Upper lobe of left lung (tissue), 6 donors: ENCODE results near the gene KRT39. TPM values are rescaled to one million over a fixed set of nuclear protein-coding genes. Genes with fewer than 3 reads are reported as not detected.

Experiments
- ATAC-seq, 2 donors: fragments of 200-7000 bp; cut with Tn5 transposase; one replicate each; pipeline ENCODE4 v1.9.1; 2022; ENCODE audit warnings: mild to moderate bottlenecking in 2 of 2, moderate library complexity in 2 of 2; ENCODE audit not compliant: low FRiP score in 2 of 2
- DNase-seq, 2 donors: peaks; one replicate each; pipeline ENCODE4 v3.0.0-alpha.2; 2019 to 2020
- H3K27ac ChIP-seq, 4 donors: fragments of 200-600 bp; sonication (generic); one replicate each; pipeline ENCODE4 v1.5.1; 2016 to 2019
- H3K27me3 ChIP-seq, 4 donors: fragments of 200-600 bp; sonication (generic); one replicate each; pipeline ENCODE4 v1.5.1; 2017 to 2019
- H3K36me3 ChIP-seq, 4 donors: fragments of 200-600 bp; sonication (generic); one replicate each; pipeline ENCODE4 v1.5.1; 2016 to 2019
- H3K4me1 ChIP-seq, 4 donors: fragments of 200-600 bp; sonication (generic); one replicate each; pipeline ENCODE4 v1.5.1; 2018 to 2019
- H3K4me3 ChIP-seq, 4 donors: fragments of 200-600 bp; sonication (generic); one replicate each; pipeline ENCODE4 v1.5.1; 2017 to 2019; ENCODE audit warnings: mild to moderate bottlenecking in 2 of 4, moderate library complexity in 1 of 4
- H3K9me3 ChIP-seq, 4 donors: fragments of 200-600 bp; sonication (generic); one replicate each; pipeline ENCODE4 v1.5.1; 2018 to 2019
- EP300 ChIP-seq, 4 donors: sonication (generic); formaldehyde crosslinking; IDR thresholded peaks; one replicate each; pipeline ENCODE4 v1.5.1; 2017; ENCODE audit warnings: antibody characterized with exemption in 4 of 4, control low read depth in 2 of 4
- POLR2A ChIP-seq, 4 donors: fragments of 450-650 bp; IDR thresholded peaks; one replicate each; pipeline ENCODE4 v1.5.1; 2016 to 2017; ENCODE audit warnings: antibody characterized with exemption in 4 of 4, mild to moderate bottlenecking in 2 of 4
- POLR2AphosphoS5 ChIP-seq, 2 donors: sonication (generic); formaldehyde crosslinking; IDR thresholded peaks; one replicate each; pipeline ENCODE4 v1.5.1; 2017; ENCODE audit warnings: antibody characterized with exemption in 2 of 2
- WGBS, 2 donors: methylation state at CpG; one replicate each; pipeline ENCODE4 v1.1.5; 2017 to 2018; 5-methylcytosine and 5-hydroxymethylcytosine counted together
- total RNA-seq, 6 donors: library from RNA; depleted of rRNA in 4 of 6; stranded (reverse); fragments of >200 nt in 4 of 6; gene quantifications; one replicate each; pipeline versions ENCODE4 v1.1.0 to v1.2.1, GENCODE V29; 2016 to 2021
- TF ChIP-seq, protein P1 (sequence below), 6 experiments: fragments of 450-650 bp in 4 of 6; fragments of 200-600 bp in 2 of 6; sonication (generic) in 2 of 6; IDR thresholded peaks; one replicate each; pipeline ENCODE4 v1.5.1; 2016 to 2019; ENCODE audit warnings: antibody characterized with exemption in 6 of 6
- donor health status: DM: no; HTN: no; CAD: no; lungs with moderate emphysema.
- donor health status: DM: no; HTN: yes; CAD: no; lungs with severe emphysema.

The KRT39 gene
- total RNA-seq, 6 donors from 2014 or later = not detected

GRCh38 chr17:40995116-40995515, 28.4 kb upstream of the KRT39 start:
- no peaks in the 10 kb centered on the region for H3K4me1 ChIP-seq
- WGBS, 2 donors = 74 to 87% methylated on average over 1 of the region's 1 CpG
- TF ChIP-seq, protein P1, sequence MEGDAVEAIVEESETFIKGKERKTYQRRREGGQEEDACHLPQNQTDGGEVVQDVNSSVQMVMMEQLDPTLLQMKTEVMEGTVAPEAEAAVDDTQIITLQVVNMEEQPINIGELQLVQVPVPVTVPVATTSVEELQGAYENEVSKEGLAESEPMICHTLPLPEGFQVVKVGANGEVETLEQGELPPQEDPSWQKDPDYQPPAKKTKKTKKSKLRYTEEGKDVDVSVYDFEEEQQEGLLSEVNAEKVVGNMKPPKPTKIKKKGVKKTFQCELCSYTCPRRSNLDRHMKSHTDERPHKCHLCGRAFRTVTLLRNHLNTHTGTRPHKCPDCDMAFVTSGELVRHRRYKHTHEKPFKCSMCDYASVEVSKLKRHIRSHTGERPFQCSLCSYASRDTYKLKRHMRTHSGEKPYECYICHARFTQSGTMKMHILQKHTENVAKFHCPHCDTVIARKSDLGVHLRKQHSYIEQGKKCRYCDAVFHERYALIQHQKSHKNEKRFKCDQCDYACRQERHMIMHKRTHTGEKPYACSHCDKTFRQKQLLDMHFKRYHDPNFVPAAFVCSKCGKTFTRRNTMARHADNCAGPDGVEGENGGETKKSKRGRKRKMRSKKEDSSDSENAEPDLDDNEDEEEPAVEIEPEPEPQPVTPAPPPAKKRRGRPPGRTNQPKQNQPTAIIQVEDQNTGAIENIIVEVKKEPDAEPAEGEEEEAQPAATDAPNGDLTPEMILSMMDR (IDR thresholded peaks at IDR 0.05) = no peak
- TF ChIP-seq EP300 (IDR thresholded peaks at IDR 0.05) (no peak), POLR2A (IDR thresholded peaks at IDR 0.05) (no peak), POLR2AphosphoS5 (IDR thresholded peaks at IDR 0.05) (no peak)
- no peaks in the 10 kb centered on the region for H3K27me3 ChIP-seq
- H3K4me3 ChIP-seq = no peak overlapping the region
- no peak overlapping the region for H3K27ac ChIP-seq
- no peaks in the 10 kb centered on the region for H3K36me3 ChIP-seq
- no peak for DNase-seq
- no peaks in the 10 kb centered on the region for H3K9me3 ChIP-seq
- no peak for ATAC-seq

DNA sequence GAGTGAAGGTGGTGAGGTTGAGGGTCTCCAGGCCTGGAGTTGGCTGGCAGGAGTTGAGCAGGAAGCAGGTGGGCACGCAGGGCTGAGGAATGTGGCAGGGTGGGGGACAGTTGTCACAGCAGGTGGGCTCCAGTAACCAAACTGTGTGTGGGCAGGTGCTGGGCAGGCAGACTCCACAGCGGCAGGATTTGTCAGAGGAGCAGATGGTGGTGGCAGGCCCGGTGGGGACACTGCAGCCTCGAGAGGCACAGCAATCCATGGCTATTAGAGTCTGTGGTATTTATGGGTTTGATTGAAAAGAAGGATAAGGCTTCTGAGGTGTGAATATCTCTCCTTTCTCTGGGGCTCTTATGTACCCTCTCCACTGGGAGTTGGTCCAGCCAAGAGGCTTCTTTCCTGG, 27.1 kb upstream of the KRT39 start, which contains the start of gene KRTAP3-3:
Gene KRTAP3-3 (minus strand): TSS at position 326 of the 400 bp plus-strand sequence. CDS start 67 bp downstream, at position 259.
- 52 to 53% methylated on average over 4 of the region's 4 CpGs for WGBS, 2 donors
- Histone ChIP-seq H3K4me1 (no peaks in the 10 kb centered on the region), H3K36me3 (no peaks in the 10 kb centered on the region), H3K4me3 (no peak within 1 kb of the TSS), H3K27me3 (no peaks in the 10 kb centered on the region), H3K27ac (no peak within 1 kb of the TSS), H3K9me3 (no peaks in the 10 kb centered on the region)
- TF ChIP-seq POLR2AphosphoS5 (IDR thresholded peaks at IDR 0.05) = no peak
- TF ChIP-seq, protein P1 (IDR thresholded peaks at IDR 0.05) = no peak
- no peak for TF ChIP-seq POLR2A (IDR thresholded peaks at IDR 0.05)
- no peak for TF ChIP-seq EP300 (IDR thresholded peaks at IDR 0.05)
- peak in 1 of 2 donors; percentile 25 for DNase-seq
- ATAC-seq = no peak

GRCh38 chr17:40993084-40993483, 26.3 kb upstream of the KRT39 start:
- Histone ChIP-seq H3K4me3 (no peak overlapping the region), H3K9me3 (no peaks in the 10 kb centered on the region), H3K27ac (no peak overlapping the region), H3K36me3 (no peaks in the 10 kb centered on the region), H3K27me3 (no peaks in the 10 kb centered on the region), H3K4me1 (no peaks in the 10 kb centered on the region)
- ATAC-seq (no peak), DNase-seq (no peak)
- no peak for TF ChIP-seq POLR2AphosphoS5 (IDR thresholded peaks at IDR 0.05)
- TF ChIP-seq, protein P1 (IDR thresholded peaks at IDR 0.05) = no peak
- no peak for TF ChIP-seq EP300 (IDR thresholded peaks at IDR 0.05)
- no peak for TF ChIP-seq POLR2A (IDR thresholded peaks at IDR 0.05)
- 89 to 94% methylated on average over 2 of the region's 2 CpGs for WGBS, 2 donors

DNA sequence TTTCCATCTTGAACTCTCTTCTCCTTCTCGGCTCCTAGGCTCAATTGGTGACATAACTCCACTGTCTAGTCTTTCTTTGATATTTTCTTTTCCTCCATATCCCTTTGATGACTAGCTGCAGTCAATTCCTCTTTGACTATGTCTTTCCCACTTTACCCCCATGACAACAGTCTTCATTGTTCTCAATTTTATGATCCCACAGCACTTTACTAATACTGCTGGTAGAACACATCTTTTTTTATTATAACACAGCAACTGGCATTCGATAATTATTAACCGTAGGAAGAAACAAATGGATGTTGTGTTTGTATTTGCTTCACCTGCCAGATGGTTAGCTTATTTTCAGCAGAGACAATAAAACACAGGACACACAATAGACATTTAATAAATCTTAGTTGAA, 25.9 kb upstream of the KRT39 start:
- DNase-seq (no peak), ATAC-seq (no peak)
- Histone ChIP-seq H3K27me3 (no peaks in the 10 kb centered on the region), H3K4me3 (no peak overlapping the region), H3K27ac (no peak overlapping the region), H3K9me3 (no peaks in the 10 kb centered on the region), H3K36me3 (no peaks in the 10 kb centered on the region), H3K4me1 (no peaks in the 10 kb centered on the region)
- 86 to 91% methylated on average over 3 of the region's 3 CpGs for WGBS, 2 donors
- TF ChIP-seq, protein P1 (IDR thresholded peaks at IDR 0.05) = no peak
- TF ChIP-seq EP300 (IDR thresholded peaks at IDR 0.05) (no peak), POLR2A (IDR thresholded peaks at IDR 0.05) (no peak), POLR2AphosphoS5 (IDR thresholded peaks at IDR 0.05) (no peak)

- TF ChIP-seq POLR2AphosphoS5 (IDR thresholded peaks at IDR 0.05) (no peak), EP300 (IDR thresholded peaks at IDR 0.05) (no peak), POLR2A (IDR thresholded peaks at IDR 0.05) (no peak)
- TF ChIP-seq, protein P1 (IDR thresholded peaks at IDR 0.05) = no peak
- Histone ChIP-seq H3K36me3 (no peaks in the 10 kb centered on the region), H3K27me3 (no peaks in the 10 kb centered on the region), H3K4me3 (no peak overlapping the region), H3K27ac (no peak overlapping the region), H3K4me1 (no peaks in the 10 kb centered on the region), H3K9me3 (no peaks in the 10 kb centered on the region)
- 50 to 57% methylated on average over 8 of the region's 8 CpGs for WGBS, 2 donors
- ATAC-seq (no peak), DNase-seq (no peak)
These were observed 20.2 kb upstream of the KRT39 start for GRCh38 chr17:40986920-40987319.
